Endodermal cell (in vitro differentiated cells): ENCODE data around the gene UPP2. TPM values are rescaled to one million over a fixed set of nuclear protein-coding genes. Genes with fewer than 3 reads are reported as not detected.

Experiments used
- DNase-seq: peaks from one replicate; pipeline ENCODE4 v3.0.0-alpha.2; 2017
- H3K27ac ChIP-seq: 2 replicates; pipeline ENCODE4 v1.5.1; 2013; ENCODE audit warnings: mild to moderate bottlenecking, low read depth, low read length, moderate library complexity
- H3K27me3 ChIP-seq: 2 replicates; pipeline ENCODE4 v1.6.1; 2013; ENCODE audit warnings: mild to moderate bottlenecking, low read length, moderate library complexity; ENCODE audit not compliant: insufficient read depth, control insufficient read depth, poor library complexity, severe bottlenecking
- H3K36me3 ChIP-seq: 2 replicates; pipeline ENCODE4 v1.7.0; 2013; ENCODE audit warnings: mild to moderate bottlenecking, low read length, moderate library complexity; ENCODE audit not compliant: control insufficient read depth, insufficient read depth
- H3K4me1 ChIP-seq: one replicate; pipeline ENCODE4 v1.7.0; 2013; ENCODE audit warnings: low read length; ENCODE audit not compliant: control insufficient read depth, insufficient read depth
- H3K4me3 ChIP-seq: 2 replicates; pipeline ENCODE4 v1.5.1; 2013; ENCODE audit warnings: mild to moderate bottlenecking, low read length, moderate library complexity
- H3K9ac ChIP-seq: 2 replicates; pipeline ENCODE4 v1.6.1; 2013; ENCODE audit warnings: mild to moderate bottlenecking, low read length, moderate library complexity; ENCODE audit not compliant: poor library complexity, severe bottlenecking; ENCODE audit errors: extremely low read depth
- H3K9me3 ChIP-seq: 2 replicates; pipeline ENCODE4 v1.6.1; 2013; ENCODE audit warnings: mild to moderate bottlenecking, low read length, moderate library complexity; ENCODE audit not compliant: control insufficient read depth
- H3K27ac Mint-ChIP-seq: 2 replicates; pipeline ENCODE4 v1.8.0; 2020; ENCODE audit warnings: mixed read lengths
- H3K27me3 Mint-ChIP-seq: 2 replicates; pipeline ENCODE4 v1.8.0; 2021; ENCODE audit warnings: mild to moderate bottlenecking, mixed read lengths; ENCODE audit not compliant: insufficient read depth
- H3K36me3 Mint-ChIP-seq: 2 replicates; pipeline ENCODE4 v1.8.0; 2020; ENCODE audit warnings: low read depth, mixed read lengths
- H3K4me1 Mint-ChIP-seq: 2 replicates; pipeline ENCODE4 v1.8.0; 2020; ENCODE audit warnings: mixed read lengths
- H3K4me3 Mint-ChIP-seq: 2 replicates; pipeline ENCODE4 v1.8.0; 2020; ENCODE audit warnings: mild to moderate bottlenecking, moderate library complexity, mixed read lengths
- H3K9me3 Mint-ChIP-seq: 2 replicates; pipeline ENCODE4 v1.8.0; 2020; ENCODE audit warnings: mild to moderate bottlenecking, mixed read lengths
- CTCF ChIP-seq: fragments of 200-600 bp; sonication (generic); conservative IDR thresholded peaks from 2 replicates; pipeline ENCODE4 v1.5.0; 2021; ENCODE audit warnings: antibody characterized with exemption, mild to moderate bottlenecking
- WGBS, 2 experiments: methylation state at CpG; one replicate each; pipeline versions ENCODE4 v1.1.5 to v1.1.7; 2013; ENCODE audit warnings: missing lambda C conversion rate in 2 of 2, mixed read lengths in 1 of 2; ENCODE audit not compliant: insufficient coverage in 1 of 2, insufficient read length in 1 of 2; 5-methylcytosine and 5-hydroxymethylcytosine counted together
- total RNA-seq, 2 donors: library from RNA; stranded (reverse); fragmentation: NEBNext Ultra II Directional in 1 of 2; extraction: Animal tissue kit (Norgen Biotek cat#: 25700) in 1 of 2; gene quantifications; 2 replicates in 1 of 2; 3 replicates in 1 of 2; pipeline ENCODE4 v1.2.1, GENCODE V29; 2021

UPP2 gene
- total RNA-seq, 2 donors from 2014 or later, result not detected

GRCh38 chr2:158095912-158096311 lies 5.8 kb upstream of the UPP2 start:
- Histone ChIP-seq H3K4me3 (no peak overlapping the region), H3K27ac (no peak overlapping the region), H3K9me3 (no peaks in the 10 kb centered on the region), H3K4me1 (no peaks in the 10 kb centered on the region), H3K9ac (no peak overlapping the region), H3K36me3 (no peaks in the 10 kb centered on the region), H3K27me3 (no peaks in the 10 kb centered on the region)
- Mint-ChIP-seq H3K36me3 (no peaks in the 10 kb centered on the region), H3K4me3 (no peak overlapping the region), H3K4me1 (peaks cover 1% of the 10 kb centered on the region), H3K27ac (no peak overlapping the region), H3K9me3 (no peaks in the 10 kb centered on the region), H3K27me3 (no peaks in the 10 kb centered on the region)
- 89% methylated on average over 4 of the region's 4 CpGs; no CpG with 5 or more reads in 1 of the 2 experiments for WGBS, 2 experiments
- TF ChIP-seq CTCF, result peak; percentile 72
- no peak for DNase-seq

DNA sequence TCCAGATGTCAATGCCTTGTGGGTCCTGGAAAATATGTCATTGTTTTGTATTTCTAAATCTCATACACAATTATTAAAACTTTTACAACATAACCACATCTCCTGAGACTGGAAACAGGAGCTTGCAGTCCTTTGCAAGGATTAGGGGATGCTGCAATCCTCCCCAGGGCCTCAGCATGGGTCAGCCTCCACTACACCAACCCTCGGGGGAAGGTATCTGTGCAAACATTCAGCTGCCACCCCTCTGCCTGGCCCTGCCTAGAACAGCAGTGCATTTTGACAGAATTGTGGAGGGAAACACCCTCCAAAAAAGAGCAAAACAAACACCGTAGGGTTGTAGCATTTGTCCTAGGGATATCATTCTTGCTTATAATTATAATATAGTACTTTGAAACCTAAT lies 4.2 kb upstream of the UPP2 start:
- Mint-ChIP-seq H3K27ac (no peak overlapping the region), H3K4me1 (peaks cover 1% of the 10 kb centered on the region), H3K27me3 (no peaks in the 10 kb centered on the region), H3K9me3 (no peaks in the 10 kb centered on the region), H3K4me3 (no peak overlapping the region), H3K36me3 (no peaks in the 10 kb centered on the region)
- TF ChIP-seq CTCF, result no peak
- no peak overlapping the region for H3K4me3 ChIP-seq
- DNase-seq, result no peak
- H3K9ac ChIP-seq, result no peak overlapping the region
- no peaks in the 10 kb centered on the region for H3K9me3 ChIP-seq
- H3K36me3 ChIP-seq, result no peaks in the 10 kb centered on the region
- no peaks in the 10 kb centered on the region for H3K27me3 ChIP-seq
- H3K27ac ChIP-seq, result no peak overlapping the region
- no peaks in the 10 kb centered on the region for H3K4me1 ChIP-seq
- WGBS, 2 experiments, result 78% methylated on average over 1 of the region's 2 CpGs; no CpG with 5 or more reads in 1 of the 2 experiments

DNA sequence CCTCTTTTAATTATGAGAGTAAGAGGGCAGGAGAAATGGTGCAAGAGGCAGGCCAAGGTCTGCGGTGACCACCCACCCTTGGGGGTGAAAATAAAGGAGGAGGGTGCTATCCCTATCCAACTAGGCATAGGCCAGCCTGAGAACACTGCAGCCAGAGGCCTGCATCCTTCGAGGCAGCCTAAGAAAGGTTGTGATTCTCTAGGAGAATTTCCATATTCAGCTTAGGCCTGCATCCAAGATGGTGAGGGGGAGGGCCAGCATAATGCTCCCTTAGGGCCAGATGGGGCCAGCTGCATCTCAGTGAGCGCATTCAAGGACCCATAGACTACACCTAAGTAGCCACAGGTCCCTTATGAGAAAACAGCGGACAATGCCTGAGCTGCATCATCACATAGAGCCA lies 3.5 kb upstream of the UPP2 start:
- no peaks in the 10 kb centered on the region for H3K36me3 Mint-ChIP-seq
- Histone ChIP-seq H3K4me3 (no peak overlapping the region), H3K9me3 (no peaks in the 10 kb centered on the region), H3K27ac (no peak overlapping the region), H3K36me3 (no peaks in the 10 kb centered on the region), H3K9ac (no peak overlapping the region), H3K27me3 (no peaks in the 10 kb centered on the region), H3K4me1 (no peaks in the 10 kb centered on the region)
- H3K4me3 Mint-ChIP-seq, result no peak overlapping the region
- no peaks in the 10 kb centered on the region for H3K27me3 Mint-ChIP-seq
- DNase-seq, result no peak
- peaks cover 1% of the 10 kb centered on the region for H3K4me1 Mint-ChIP-seq
- 77 to 92% methylated on average over 4 of the region's 4 CpGs for WGBS, 2 experiments
- no peak overlapping the region for H3K27ac Mint-ChIP-seq
- no peak for TF ChIP-seq CTCF
- no peaks in the 10 kb centered on the region for H3K9me3 Mint-ChIP-seq
